Gastroesophageal sphincter (tissue), 3 donors: ENCODE results near the gene HESX1.

Experiments
- CTCF ChIP-seq, 4 experiments: fragments of 200-600 bp in 2 of 4; fragments of 450-650 bp in 2 of 4; sonication (generic) in 1 of 4; IDR thresholded peaks; one replicate each; pipeline ENCODE4 v1.5.1; 2017 to 2019; ENCODE audit warnings: antibody characterized with exemption in 4 of 4, mild to moderate bottlenecking in 2 of 4, moderate library complexity in 2 of 4
- EP300 ChIP-seq: sonication (generic); formaldehyde crosslinking; IDR thresholded peaks from one replicate; pipeline ENCODE4 v1.6.1; 2017; ENCODE audit warnings: antibody characterized with exemption, mild to moderate bottlenecking

GRCh38 chr3:57163751-57164150, 36.0 kb downstream of the HESX1 start:
- no peak for TF ChIP-seq CTCF (IDR thresholded peaks at IDR 0.05)
- no peak for TF ChIP-seq EP300
